ENCODE measurements around the gene UBTF. TPM values are rescaled to one million over a fixed set of nuclear protein-coding genes. Genes with fewer than 3 reads are reported as not detected.
A peak's percentile ranks its signal among the peaks of the same experiment; 100 is the strongest.

Gene UBTF
- total RNA-seq, 2 experiments from 2014 or later: 148 to 158 TPM

- H3K4me3 ChIP-seq (ENCODE audit: low read length): peak within 1 kb of the TSS; percentile 94
- peaks cover 45% of the 10 kb centered on the region for H3K4me1 ChIP-seq (ENCODE audit: insufficient read depth, low read length)
These were observed 19.7 kb downstream of the UBTF start, which contains the start of gene ATXN7L3 for GRCh38 chr17:44199553-44200477. Gene ATXN7L3, minus strand, starts transcription at chr17:44199884. Its CDS starts 1,814 bp downstream, at chr17:44198070.

GRCh38 chr17:44198721-44199552 is 20.5 kb downstream of the UBTF start:
- H3K9me3 ChIP-seq (ENCODE audit: control insufficient read depth in 1 of 2, insufficient read depth in 1 of 2, low read length in 2 of 2): no peaks in the 10 kb centered on the region
- ChIA-PET CTCF (interaction anchor here (0.9 to 4.0 kb wide), 4 partner anchors 10 to 22 kb away, joined by 3 to 20 read pairs (median 4); no protein-coding TSS in a partner anchor), POLR2A (interaction anchor here (0.6 to 8.5 kb wide), 10 partner anchors 10 to 950 kb away, joined by 3 to 181 read pairs (median 8); partner anchors contain the start of genes GPATCH8, HDAC5, HEXIM1 and SLC25A39)
- peak overlapping the region; percentile 94 for H3K4me3 ChIP-seq (ENCODE audit: low read length)
- TF ChIP-seq CTCF (IDR thresholded peaks at IDR 0.05): no peak
- H3K27me3 ChIP-seq (ENCODE audit: control insufficient read depth in 1 of 2, insufficient read depth in 2 of 2, low read length in 2 of 2): no peaks in the 10 kb centered on the region
- peak; percentile 14 for ATAC-seq (ENCODE audit: poor library complexity)
- peak overlapping the region; percentile 83 to 87 for H3K27ac ChIP-seq (ENCODE audit: low read depth in 1 of 2, low read length in 2 of 2)
- peaks cover 33% of the 10 kb centered on the region for H3K36me3 ChIP-seq (ENCODE audit: insufficient read depth, low read length)
- Mint-ChIP-seq H3K4me3 (peak overlapping the region; percentile 90), H3K4me1 (ENCODE audit: low read depth) (peaks cover 43% of the 10 kb centered on the region), H3K27ac (peak overlapping the region; percentile 93), H3K27me3 (no peaks in the 10 kb centered on the region), H3K9me3 (no peaks in the 10 kb centered on the region), H3K36me3 (ENCODE audit: low read depth) (peaks cover 56% of the 10 kb centered on the region)
- peaks cover 38% of the 10 kb centered on the region for H3K4me1 ChIP-seq (ENCODE audit: insufficient read depth, low read length)
- intact Hi-C loops (cut with DNase I, micrococcal nuclease): loop anchor here (1.0 to 2.0 kb wide), 3 partner anchors 11 to 20 kb away; partner anchors contain the start of genes TMUB2 (in 1 of the 2) and UBTF (in 1 of the 2)
- DNase-seq: peak in 13 of 14 experiments; percentile 21 to 82 (median 53)

More at GRCh38 chr17:44199553-44200477, 19.7 kb downstream of the UBTF start, which contains the start of gene ATXN7L3:
- ATAC-seq (ENCODE audit: poor library complexity) (peak; percentile 80), DNase-seq (peak; percentile 99 to 100 (median 99))
- Histone ChIP-seq H3K27ac (ENCODE audit: low read depth in 1 of 2, low read length in 2 of 2) (peak within 1 kb of the TSS; percentile 83 to 87), H3K27me3 (ENCODE audit: control insufficient read depth in 1 of 2, insufficient read depth in 2 of 2, low read length in 2 of 2) (no peaks in the 10 kb centered on the region), H3K36me3 (ENCODE audit: insufficient read depth, low read length) (peaks cover 24% of the 10 kb centered on the region), H3K9me3 (ENCODE audit: control insufficient read depth in 1 of 2, insufficient read depth in 1 of 2, low read length in 2 of 2) (no peaks in the 10 kb centered on the region)
- no peak for TF ChIP-seq CTCF (IDR thresholded peaks at IDR 0.05)
- ChIA-PET CTCF (interaction anchor here (0.8 to 4.0 kb wide), 2 partner anchors 10 to 13 kb away, joined by 3 to 20 read pairs; partner anchors contain the start of gene TMUB2), POLR2A (interaction anchor here (0.5 to 8.5 kb wide), 9 partner anchors 9 to 949 kb away, joined by 3 to 181 read pairs (median 5); partner anchors contain the start of genes HDAC5, HEXIM1, SLC25A39 and TMEM101)
- H3K27me3 Mint-ChIP-seq: no peaks in the 10 kb centered on the region
- no peaks in the 10 kb centered on the region for H3K9me3 Mint-ChIP-seq
- H3K27ac Mint-ChIP-seq: peak within 1 kb of the TSS; percentile 93
- peak within 1 kb of the TSS; percentile 93 for H3K4me3 Mint-ChIP-seq
- intact Hi-C loops (cut with DNase I, micrococcal nuclease): loop anchor here (1.0 to 5.0 kb wide), 4 partner anchors 16 to 133 kb away; partner anchors contain the start of genes HROB (in 1 of the 2), LSM12 (in 1 of the 2) and UBTF (in 1 of the 2)
- peaks cover 48% of the 10 kb centered on the region for H3K36me3 Mint-ChIP-seq (ENCODE audit: low read depth)
- H3K4me1 Mint-ChIP-seq (ENCODE audit: low read depth): peaks cover 46% of the 10 kb centered on the region

All from CD4-positive, alpha-beta T cell (primary cell).